H1 (cell line): ENCODE data around the gene ASCC1. TPM values are rescaled to one million over a fixed set of nuclear protein-coding genes. Genes with fewer than 3 reads are reported as not detected.

Experiments used
- CTCF ChIA-PET: fragments of 300-600 bp; sonication (Branson Sonifier 250); formaldehyde crosslinking; loops from one replicate; lab custom pipeline; 2021; ENCODE audit not compliant: partially characterized antibody; lab: Charles Lee
- POLR2A ChIA-PET: fragments of 300-600 bp; sonication (Branson Sonifier 250); formaldehyde crosslinking; loops from one replicate; lab custom pipeline; 2021; ENCODE audit warnings: inconsistent platforms; ENCODE audit not compliant: partially characterized antibody; lab: Charles Lee
- DNase-seq, 2 experiments: peaks; one replicate each; pipeline versions ENCODE4 v3.0.0 to v3.0.0-alpha.2; 2010 to 2022; ENCODE audit warnings: low spot score in 2 of 2, low read depth in 1 of 2, mixed read lengths in 1 of 2
- FAIRE-seq: peaks from 2 replicates; lab custom pipeline; 2011; peaks lifted over from hg19 to GRCh38; lab: Jason Lieb, UNC
- H2AFZ ChIP-seq: 2 replicates; pipeline ENCODE4 v1.8.1; 2012; ENCODE audit warnings: low read length, inconsistent platforms
- H2AK5ac ChIP-seq: 2 replicates; pipeline ENCODE4 v1.6.1; 2013; ENCODE audit warnings: low read depth, low read length
- H2BK120ac ChIP-seq: replicated peaks from 2 replicates; pipeline ENCODE3; 2013; ENCODE audit warnings: low read depth, low read length, inconsistent platforms
- H2BK12ac ChIP-seq: 2 replicates; pipeline ENCODE4 v1.6.1; 2013; ENCODE audit warnings: low read depth, low read length
- H2BK15ac ChIP-seq: 2 replicates; pipeline ENCODE4 v1.6.1; 2013; ENCODE audit warnings: low read length
- H2BK20ac ChIP-seq: 2 replicates; pipeline ENCODE4 v1.6.1; 2013; ENCODE audit warnings: low read length
- H2BK5ac ChIP-seq: 2 replicates; pipeline ENCODE4 v1.6.1; 2013; ENCODE audit warnings: low read depth, low read length
- H3K14ac ChIP-seq: 2 replicates; pipeline ENCODE4 v1.6.1; 2013; ENCODE audit warnings: inconsistent platforms; ENCODE audit not compliant: insufficient read length
- H3K18ac ChIP-seq: 2 replicates; pipeline ENCODE4 v1.6.1; 2013; ENCODE audit warnings: low read length; ENCODE audit errors: extremely low read depth
- H3K23ac ChIP-seq: 2 replicates; pipeline ENCODE4 v1.6.1; 2013; ENCODE audit warnings: inconsistent platforms; ENCODE audit not compliant: insufficient read length
- H3K23me2 ChIP-seq: 2 replicates; pipeline ENCODE4 v1.6.1; 2013; ENCODE audit warnings: low read depth, low read length
- H3K27ac ChIP-seq: 2 replicates; pipeline ENCODE4 v1.6.1; 2011; ENCODE audit warnings: low read depth, low read length, inconsistent platforms
- H3K27me3 ChIP-seq, 4 experiments: replicated peaks in 1 of 4; 1 replicate in 1 of 4; 2 replicates in 3 of 4; pipeline versions ENCODE4 v1.6.1 to v1.8.1; 2011 to 2013; ENCODE audit warnings: low read length in 3 of 4, mild to moderate bottlenecking in 3 of 4, inconsistent platforms in 2 of 4, mixed read lengths in 2 of 4, moderate library complexity in 1 of 4; ENCODE audit not compliant: control insufficient read depth in 3 of 4, insufficient read depth in 3 of 4; ENCODE audit errors: extremely low read depth in 1 of 4
- H3K36me3 ChIP-seq, 4 experiments: 2 replicates each; pipeline versions ENCODE4 v1.6.1 to v1.8.1; 2011 to 2013; ENCODE audit warnings: mild to moderate bottlenecking in 4 of 4, low read length in 3 of 4, moderate library complexity in 2 of 4, control low read depth in 1 of 4, inconsistent platforms in 1 of 4; ENCODE audit not compliant: insufficient read depth in 4 of 4, control insufficient read depth in 2 of 4
- H3K4ac ChIP-seq: replicated peaks from 2 replicates; pipeline ENCODE3; 2013; ENCODE audit warnings: low read length, low read depth, mixed read lengths, inconsistent platforms; ENCODE audit not compliant: insufficient read length
- H3K4me1 ChIP-seq, 4 experiments: replicated peaks in 1 of 4; 1 replicate in 1 of 4; 2 replicates in 3 of 4; pipeline versions ENCODE4 v1.6.1 to v1.8.1; 2011 to 2013; ENCODE audit warnings: low read length in 3 of 4, inconsistent platforms in 2 of 4, mixed read lengths in 1 of 4; ENCODE audit not compliant: insufficient read depth in 4 of 4, control insufficient read depth in 3 of 4
- H3K4me2 ChIP-seq, 2 experiments: 2 replicates each; pipeline versions ENCODE4 v1.6.1 to v1.8.1; 2011 to 2013; ENCODE audit warnings: low read depth in 2 of 2, low read length in 2 of 2, control low read depth in 1 of 2, inconsistent platforms in 1 of 2, mild to moderate bottlenecking in 1 of 2; ENCODE audit not compliant: insufficient read depth in 1 of 2
- H3K4me3 ChIP-seq, 4 experiments: fragments of 200-600, 300-600 bp in 1 of 4; sonication (generic), shearing (Covaris generic), sonication (Bioruptor Twin) in 1 of 4; 2 replicates each; pipeline versions ENCODE4 v1.5.1 to v1.8.1; 2011 to 2016; ENCODE audit warnings: low read length in 4 of 4, low read depth in 3 of 4, control low read depth in 2 of 4, inconsistent platforms in 2 of 4, mild to moderate bottlenecking in 2 of 4, mixed read lengths in 1 of 4, moderate library complexity in 1 of 4; ENCODE audit not compliant: insufficient read depth in 2 of 4; ENCODE audit errors: extremely low read depth in 1 of 4
- H3K56ac ChIP-seq: replicated peaks from 2 replicates; pipeline ENCODE3; 2013; ENCODE audit warnings: low read depth, mild to moderate bottlenecking, mixed read lengths, low read length, inconsistent platforms; ENCODE audit not compliant: insufficient read length
- H3K79me1 ChIP-seq: 2 replicates; pipeline ENCODE4 v1.6.1; 2013; ENCODE audit warnings: low read depth, low read length, control low read depth
- H3K79me2 ChIP-seq, 2 experiments: 2 replicates each; pipeline versions ENCODE4 v1.6.1 to v1.8.1; 2012 to 2013; ENCODE audit warnings: low read length in 2 of 2, mild to moderate bottlenecking in 2 of 2, inconsistent platforms in 1 of 2; ENCODE audit not compliant: insufficient read depth in 2 of 2, control insufficient read depth in 1 of 2
- H3K9ac ChIP-seq, 4 experiments: replicated peaks in 1 of 4; 1 replicate in 1 of 4; 2 replicates in 3 of 4; pipeline versions ENCODE4 v1.6.1 to v1.8.1; 2011 to 2013; ENCODE audit warnings: low read depth in 3 of 4, low read length in 3 of 4, control low read depth in 2 of 4, mild to moderate bottlenecking in 2 of 4, moderate library complexity in 2 of 4, inconsistent platforms in 1 of 4; ENCODE audit errors: extremely low read depth in 1 of 4
- H3K9me3 ChIP-seq, 2 experiments: 2 replicates each; pipeline versions ENCODE4 v1.6.1 to v1.8.1; 2012 to 2013; ENCODE audit warnings: mild to moderate bottlenecking in 2 of 2, moderate library complexity in 2 of 2, control low read depth in 1 of 2, inconsistent platforms in 1 of 2, low read depth in 1 of 2, low read length in 1 of 2, mixed read lengths in 1 of 2; ENCODE audit not compliant: insufficient read depth in 2 of 2
- H4K20me1 ChIP-seq, 2 experiments: replicated peaks in 1 of 2; 2 replicates each; pipeline versions ENCODE3 to v1.8.1; 2011 to 2013; ENCODE audit warnings: inconsistent platforms in 2 of 2, low read length in 2 of 2, mild to moderate bottlenecking in 1 of 2; ENCODE audit not compliant: insufficient read depth in 2 of 2, control insufficient read depth in 1 of 2
- H4K5ac ChIP-seq: 2 replicates; pipeline ENCODE4 v1.6.1; 2013; ENCODE audit warnings: low read length, low read depth, mixed read lengths, inconsistent platforms; ENCODE audit not compliant: insufficient read length
- H4K8ac ChIP-seq: 2 replicates; pipeline ENCODE4 v1.8.0; 2013; ENCODE audit warnings: mild to moderate bottlenecking, moderate library complexity, low read length, inconsistent platforms; ENCODE audit not compliant: insufficient read depth; ENCODE audit errors: extremely low read depth
- H4K91ac ChIP-seq: replicated peaks from 2 replicates; pipeline ENCODE3; 2013; ENCODE audit warnings: low read length, mixed read lengths, inconsistent platforms; ENCODE audit not compliant: insufficient read length
- ATF2 ChIP-seq: IDR thresholded peaks from 2 replicates; pipeline ENCODE4 v1.6.1; 2012; ENCODE audit warnings: low read length, inconsistent platforms
- BACH1 ChIP-seq: IDR thresholded peaks from 2 replicates; pipeline ENCODE4 v1.6.1; 2012; ENCODE audit warnings: low read length, improper control_type of control experiment
- EGR1 ChIP-seq: IDR thresholded peaks from 2 replicates; pipeline ENCODE4 v1.6.1; 2011; ENCODE audit warnings: low read depth, low read length, borderline replicate concordance
- EP300 ChIP-seq, 2 experiments: IDR thresholded peaks; 1 replicate in 1 of 2; 2 replicates in 1 of 2; pipeline ENCODE4 v1.6.1; 2011 to 2012; ENCODE audit warnings: low read depth in 2 of 2, low read length in 2 of 2, mild to moderate bottlenecking in 2 of 2, borderline replicate concordance in 1 of 2, inconsistent platforms in 1 of 2, moderate library complexity in 1 of 2
- JUND ChIP-seq: IDR thresholded peaks from 2 replicates; pipeline ENCODE4 v1.6.1; 2011; ENCODE audit warnings: mild to moderate bottlenecking, improper control_type of control experiment, low read length
- RNF2 ChIP-seq: fragments of 200-900, 300-1000 bp; sonication (generic); IDR thresholded peaks from 2 replicates; pipeline ENCODE4 v1.7.1; 2016; ENCODE audit warnings: borderline replicate concordance, low read depth, mild to moderate bottlenecking, antibody characterized with exemption, low read length; ENCODE audit not compliant: poor library complexity, severe bottlenecking; ENCODE audit errors: missing control alignments
- SAP30 ChIP-seq: fragments of 300-600 bp; sonication (generic); IDR thresholded peaks from 2 replicates; pipeline ENCODE4 v1.7.1; 2012; ENCODE audit warnings: low read length, moderate library complexity, mild to moderate bottlenecking, inconsistent platforms; ENCODE audit not compliant: insufficient read depth, insufficient replicate concordance
- SP1 ChIP-seq: IDR thresholded peaks from 2 replicates; pipeline ENCODE4 v1.6.1; 2011; ENCODE audit warnings: low read depth, low read length
- SP2 ChIP-seq: IDR thresholded peaks from 2 replicates; pipeline ENCODE4 v1.6.1; 2012; ENCODE audit warnings: mild to moderate bottlenecking, low read length, inconsistent platforms
- TBP ChIP-seq: IDR thresholded peaks from 2 replicates; pipeline ENCODE4 v1.6.1; 2011; ENCODE audit warnings: low read depth, low read length, improper control_type of control experiment
- TEAD4 ChIP-seq: IDR thresholded peaks from 2 replicates; pipeline ENCODE4 v1.6.1; 2012; ENCODE audit warnings: low read depth, low read length, inconsistent platforms, mixed read lengths
- YY1 ChIP-seq: IDR thresholded peaks from 2 replicates; pipeline ENCODE4 v1.6.1; 2011; ENCODE audit warnings: low read depth, mild to moderate bottlenecking, low read length
- WGBS, 2 experiments: shearing (Covaris generic) in 1 of 2; methylation state at CpG; one replicate each; pipeline versions ENCODE4 v1.1.6 to v1.1.7; 2013 to 2015; ENCODE audit warnings: low lambda C conversion rate in 2 of 2, mixed read lengths in 2 of 2, inconsistent platforms in 1 of 2, low coverage in 1 of 2, missing lambda C conversion rate in 1 of 2; ENCODE audit not compliant: insufficient replicate concordance in 2 of 2, insufficient coverage in 1 of 2, insufficient read length in 1 of 2; ENCODE audit errors: extremely low coverage in 1 of 2, missing lambda C conversion rate in 1 of 2; 5-methylcytosine and 5-hydroxymethylcytosine counted together
- polyA plus RNA-seq, 7 experiments: library from polyadenylated mRNA; depleted of rRNA in 3 of 7; stranded (reverse) in 5 of 7; unstranded in 2 of 7; fragments of >200 nt in 5 of 7; fragments of 200-250 nt in 2 of 7; gene quantifications; 1 replicate in 5 of 7; 2 replicates in 1 of 7; 4 replicates in 1 of 7; pipeline versions ENCODE4 v1.2.1 to v1.2.3, GENCODE V29; 2011 to 2013; ENCODE audit warnings: missing spikeins in 2 of 7, mixed read lengths in 2 of 7
- total RNA-seq: library from RNA; stranded (reverse); fragmentation: NEBNext Ultra II Directional; extraction: Animal tissue kit (Norgen Biotek cat#: 25700); gene quantifications from 2 replicates; pipeline ENCODE4 v1.2.1, GENCODE V29; 2021

ASCC1 gene
- total and polyA plus RNA-seq, 2 of the 8 experiments (the other 6 are each of a cell fraction or from before 2014, with no cell fraction given) = 25.6 to 35.8 TPM

DNA sequence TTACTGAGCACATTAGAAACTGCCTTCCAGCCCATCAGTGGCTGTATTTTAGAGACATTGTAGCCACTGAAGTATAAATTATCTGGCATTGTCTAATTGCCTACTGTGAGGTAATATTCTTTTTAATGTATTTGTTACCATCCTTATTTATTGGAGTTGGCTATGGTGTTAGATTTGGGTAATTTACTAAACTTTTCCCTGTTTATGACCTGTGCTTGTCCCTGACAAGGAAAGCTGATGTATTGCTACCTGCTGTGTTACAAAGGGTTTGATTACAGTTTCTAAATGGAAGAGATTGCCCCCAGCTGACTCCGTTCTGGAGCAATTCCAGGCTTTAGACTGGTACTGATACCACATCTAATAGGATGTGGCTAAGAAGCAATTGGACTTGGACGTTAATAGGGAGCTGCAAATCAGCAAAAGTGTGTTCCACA lies 12.3 kb upstream of the ASCC1 start:
- H4K8ac ChIP-seq = no peak overlapping the region
- CTCF ChIA-PET = interaction anchor here (0.7 to 2.9 kb wide), 5 partner anchors 9 to 332 kb away, joined by 3 to 8 read pairs (median 3); no protein-coding TSS in a partner anchor
- no peak overlapping the region for H3K27ac ChIP-seq
- TF ChIP-seq SP1 (no peak), YY1 (no peak), ATF2 (no peak), TEAD4 (no peak), BACH1 (no peak), JUND (no peak), EGR1 (no peak), EP300 (IDR thresholded peaks at IDR 0.05; ENCODE audit: borderline replicate concordance in 1 of 2, low read depth in 2 of 2, low read length in 2 of 2) (no peak), RNF2 (no peak), TBP (no peak), SAP30 (no peak), SP2 (no peak)

More for the DNA sequence above, 12.3 kb upstream of the ASCC1 start:
- Histone ChIP-seq H3K79me1 (peaks cover 4% of the 10 kb centered on the region; the same call in 1 of the 2 replicates), H3K27me3 (no peaks in the 10 kb centered on the region), H3K4me1 (peaks cover 0 to 6% (median 3%) of the 10 kb centered on the region in 4 experiments; a peak in 4 of 7 replicates), H3K4ac (no peak overlapping the region), H3K23ac (no peak overlapping the region), H2BK15ac (no peak overlapping the region), H4K20me1 (peaks cover 2 to 3% of the 10 kb centered on the region in 2 experiments), H3K79me2 (peaks cover 3 to 34% of the 10 kb centered on the region in 2 experiments; a peak in 3 of 4 replicates), H4K91ac (no peak overlapping the region), H4K5ac (no peak overlapping the region), H3K56ac (no peak overlapping the region), H3K9ac (no peak overlapping the region), H2AK5ac (no peak overlapping the region), H2BK12ac (no peak overlapping the region), H3K18ac (no peak overlapping the region), H3K14ac (no peak overlapping the region), H2AFZ (no peak overlapping the region), H3K4me3 (no peak overlapping the region), H3K23me2 (no peaks in the 10 kb centered on the region), H2BK20ac (no peak overlapping the region), H3K9me3 (no peaks in the 10 kb centered on the region), H2BK120ac (no peak overlapping the region), H2BK5ac (no peak overlapping the region), H3K36me3 (peaks cover 10 to 24% (median 15%) of the 10 kb centered on the region in 4 experiments), H3K4me2 (no peak overlapping the region)
- POLR2A ChIA-PET = interaction anchor here (0.7 to 4.2 kb wide), 9 partner anchors 8 to 76 kb away, joined by 3 to 25 read pairs (median 5); partner anchors contain the start of genes ANAPC16, ASCC1 and DDIT4
- DNase-seq (no peak), FAIRE-seq (no peak)
- 88% methylated on average over 2 of the region's 2 CpGs; no CpG with 5 or more reads in 1 of the 2 experiments for WGBS, 2 experiments
